NCI-H1105 (cell line): Measurements from ENCODE around the gene PACSIN3.

Source experiments
- DNase-seq: peaks from one replicate; lab custom pipeline; 2025; lab: John Stamatoyannopoulos, UW

Gene PACSIN3

DNA sequence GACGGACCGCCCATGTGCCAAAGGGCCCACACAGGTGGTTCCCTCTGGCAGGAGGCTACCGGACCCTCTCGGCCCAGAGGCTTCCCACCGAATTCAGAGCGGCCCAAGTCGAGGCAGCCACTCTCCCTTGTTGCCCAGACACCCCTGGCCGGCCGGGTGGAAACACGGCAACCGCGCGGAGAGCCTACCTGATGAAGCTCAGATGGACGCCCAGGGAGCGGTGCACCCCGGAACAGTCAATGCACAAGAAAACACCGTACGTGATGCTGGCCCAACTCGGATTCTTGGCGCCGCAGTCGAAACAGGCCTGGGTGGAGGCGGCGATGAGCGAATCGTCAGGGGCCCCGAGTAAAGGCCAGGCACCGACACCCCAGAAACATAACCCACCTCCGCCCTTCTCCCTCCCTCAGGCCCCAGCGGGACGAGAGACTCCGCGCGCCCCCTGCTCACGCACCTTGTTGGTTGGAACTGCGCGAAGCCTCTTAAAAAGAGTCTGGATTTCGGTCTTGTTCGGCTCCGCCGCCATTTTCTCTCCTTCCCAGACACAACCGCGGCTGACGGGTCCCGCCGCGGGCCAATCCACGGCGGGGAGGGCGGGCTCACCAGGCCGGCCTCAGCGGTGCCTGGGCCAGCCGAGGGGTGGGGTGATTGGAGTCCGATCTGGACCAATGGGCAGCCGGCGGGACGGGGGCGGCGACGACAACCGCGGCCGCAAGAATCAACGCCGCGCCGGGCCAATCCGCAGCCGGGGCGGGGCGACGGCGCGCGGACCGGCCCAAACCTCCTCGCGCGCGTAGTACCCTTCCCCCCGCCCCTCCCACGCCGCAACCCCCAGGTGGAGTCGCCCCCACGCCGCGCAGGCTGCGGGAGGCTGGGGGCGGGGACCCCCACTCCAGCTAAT lies 9.7 kb downstream of the PACSIN3 start, which contains the start of gene ARFGAP2:
ARFGAP2 (minus strand) TSS at position 552 of the 901 bp plus-strand sequence; CDS start at position 526, 26 bp downstream.
- peak; percentile 95 for DNase-seq

DNA sequence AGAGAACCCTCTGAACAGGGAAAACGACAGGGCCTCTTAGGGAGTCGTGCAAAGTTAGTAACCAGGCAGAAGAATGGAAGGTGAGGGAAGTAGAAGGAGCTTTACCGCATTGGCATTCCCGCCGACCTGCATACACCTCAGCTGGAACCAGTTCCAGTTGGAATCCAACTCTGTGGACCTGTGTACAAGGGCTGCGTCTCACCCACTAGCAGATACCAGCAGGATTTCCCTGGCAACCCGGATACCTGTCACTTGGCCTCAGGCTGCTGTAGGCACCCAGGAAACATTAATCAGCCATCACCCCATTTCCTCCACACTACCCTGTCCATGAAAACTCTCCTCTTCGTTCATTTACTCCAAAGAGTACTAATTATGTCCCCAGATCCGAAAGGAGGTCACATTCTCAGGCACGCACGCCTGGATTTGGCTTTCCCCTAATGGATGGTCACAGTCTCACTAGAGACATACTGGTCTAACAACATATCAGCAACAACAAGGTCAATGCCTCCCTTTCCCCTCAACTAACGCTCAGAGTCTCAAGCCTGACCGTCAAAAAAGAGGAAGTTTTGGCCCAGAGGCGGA lies 10.4 kb downstream of the PACSIN3 start:
- no peak for DNase-seq

DNA sequence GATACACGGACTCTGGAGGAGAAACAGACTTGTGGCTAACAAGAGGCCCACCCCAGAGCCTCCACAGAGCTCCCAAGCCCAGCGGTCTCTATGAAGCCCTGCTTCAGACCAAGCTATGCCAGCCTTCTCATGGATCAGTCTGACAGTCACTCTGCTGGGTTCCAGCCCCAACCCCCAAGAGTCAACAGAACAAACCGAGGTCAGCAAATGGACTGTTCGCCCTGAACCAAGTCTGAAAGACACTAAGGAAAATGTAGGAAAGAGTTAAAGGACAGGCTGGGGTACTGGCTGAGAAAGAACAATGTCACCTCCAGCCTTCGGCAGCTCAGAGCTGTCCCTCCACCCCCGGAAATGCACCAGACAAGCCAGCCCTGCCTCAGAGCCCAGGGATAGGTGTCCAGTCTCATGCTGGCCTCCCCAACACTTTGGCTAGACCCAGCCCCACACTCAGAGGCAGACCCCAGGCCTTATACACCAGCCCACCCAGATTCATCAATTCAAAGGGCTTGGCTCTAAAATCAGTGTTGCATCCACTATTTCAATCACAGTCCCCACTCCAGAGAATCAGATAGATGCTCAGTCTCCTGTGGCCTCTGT lies 13.4 kb downstream of the PACSIN3 start:
- DNase-seq: no peak

DNA sequence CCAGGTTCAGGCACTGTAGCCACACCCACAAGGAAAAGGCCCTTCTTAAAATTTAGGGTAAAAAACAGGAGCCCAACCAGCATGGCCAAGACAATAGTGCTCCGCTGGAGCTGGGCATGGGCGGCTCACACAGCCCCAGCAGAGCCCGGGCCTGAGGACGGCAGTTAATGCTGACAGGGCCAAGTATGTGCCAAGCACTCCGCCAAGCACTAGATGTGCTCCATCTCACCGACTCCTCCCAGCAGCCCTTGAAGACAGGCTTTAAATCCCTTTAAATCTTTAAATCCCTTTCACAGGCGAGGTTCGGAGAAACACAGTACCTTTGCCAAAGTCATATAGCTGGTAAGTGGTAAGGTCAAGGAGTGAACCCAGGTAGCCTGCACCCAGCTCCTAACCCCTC lies 14.4 kb downstream of the PACSIN3 start:
- DNase-seq: no peak

DNA sequence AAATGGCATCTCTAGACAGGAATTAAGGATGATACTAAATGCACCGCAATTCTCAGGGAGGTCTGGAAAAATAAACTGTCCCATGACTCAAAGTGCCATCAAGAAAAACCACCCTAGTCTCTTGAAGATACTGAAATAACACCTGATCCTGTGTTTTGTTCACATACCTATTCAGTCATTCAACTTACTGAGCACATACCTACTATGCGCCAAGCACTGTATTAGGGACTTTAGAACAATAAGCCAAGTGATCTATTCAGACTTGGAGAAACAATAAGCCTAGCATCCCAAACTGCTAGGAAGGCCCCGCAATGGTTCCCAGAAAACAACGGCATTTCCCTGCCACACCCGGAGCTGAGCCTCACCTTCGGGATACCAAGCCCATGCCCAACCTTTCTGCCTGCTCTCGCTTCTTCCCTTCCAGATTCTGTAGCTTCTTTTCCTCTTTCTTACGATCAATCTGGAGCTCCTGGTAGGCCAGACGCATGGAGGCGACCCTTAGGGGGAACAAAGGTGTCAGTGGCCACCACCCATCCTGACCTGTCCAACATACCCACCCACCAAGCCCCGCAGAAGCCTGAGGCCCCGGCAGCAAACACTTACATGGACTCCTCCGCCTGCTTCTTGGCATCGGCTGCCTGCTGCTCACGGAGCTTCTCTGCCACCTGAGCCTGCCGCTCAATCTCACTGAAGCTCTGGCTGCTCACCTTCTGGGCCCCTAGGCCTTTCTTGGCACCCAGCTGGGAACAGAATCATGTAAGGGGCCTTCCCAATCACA lies 15.0 kb downstream of the PACSIN3 start:
- no peak for DNase-seq

DNA sequence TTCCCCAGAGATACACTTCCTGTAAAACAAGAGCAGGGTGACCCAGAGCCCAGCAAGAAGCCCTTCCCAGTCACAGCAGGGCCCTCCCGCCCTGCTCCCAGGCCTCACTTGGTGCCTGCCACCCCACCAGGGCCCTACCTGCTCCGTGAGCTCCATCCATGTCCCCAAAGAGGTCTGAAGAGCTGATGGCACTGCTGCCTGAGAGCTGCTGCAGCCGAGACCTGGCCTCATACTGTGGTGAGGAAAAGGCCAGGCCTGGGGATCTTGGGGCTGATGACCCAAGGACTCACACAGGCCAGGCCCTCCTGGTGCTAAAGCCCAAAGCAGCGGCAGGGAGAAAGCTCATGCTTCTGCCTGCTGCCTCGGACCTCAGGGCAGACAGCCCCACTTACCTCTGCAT lies 19.9 kb downstream of the PACSIN3 start:
- DNase-seq: no peak

DNA sequence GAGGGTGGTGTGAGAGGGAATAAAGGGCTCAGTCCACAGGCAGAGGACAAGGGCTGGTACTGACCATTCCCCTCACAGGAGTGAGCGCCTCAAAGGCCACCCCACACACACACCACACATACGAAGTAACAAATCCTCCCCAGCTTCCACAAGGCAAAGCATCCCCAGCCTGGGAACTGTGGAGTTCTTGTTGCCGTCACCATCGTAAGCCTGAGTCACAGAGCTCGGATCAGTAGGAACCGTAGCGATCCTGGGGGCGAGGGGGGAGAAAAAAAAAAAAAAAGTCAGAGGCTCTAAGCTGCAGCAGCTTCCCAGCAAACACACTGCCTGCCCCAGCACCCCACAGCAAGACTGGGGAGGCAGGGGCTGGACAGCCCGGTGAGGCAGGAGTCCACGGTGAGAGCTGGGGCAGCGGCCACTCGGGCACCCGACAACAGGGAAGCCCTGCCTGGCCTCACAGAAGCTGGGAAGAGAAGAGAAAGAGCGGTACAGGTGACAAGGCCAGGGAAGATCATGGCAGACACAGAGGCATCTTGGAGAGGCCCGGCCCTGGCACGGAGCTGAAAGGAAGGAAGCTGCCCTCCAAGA lies 20.9 kb downstream of the PACSIN3 start:
- no peak for DNase-seq

DNA sequence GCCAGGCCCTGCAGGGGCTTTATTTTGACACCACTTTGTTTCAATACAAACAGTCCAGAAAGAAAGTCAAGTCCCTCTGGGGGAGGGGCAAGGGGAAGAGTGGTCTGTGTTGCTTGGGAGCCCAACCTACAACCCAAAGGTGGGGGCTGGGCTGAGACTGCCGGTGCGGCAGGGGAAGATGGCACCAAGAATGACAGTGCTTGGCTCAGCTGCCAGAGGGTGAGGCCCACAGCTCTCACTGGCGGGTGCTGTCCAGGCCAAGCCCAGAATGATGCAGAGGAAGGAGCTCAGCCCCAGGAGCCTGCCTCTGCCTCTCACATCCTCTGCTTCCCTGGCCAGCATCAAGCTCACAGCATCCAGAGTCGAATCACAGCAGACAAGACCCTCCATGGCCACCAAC lies 21.9 kb downstream of the PACSIN3 start:
- no peak for DNase-seq

DNA sequence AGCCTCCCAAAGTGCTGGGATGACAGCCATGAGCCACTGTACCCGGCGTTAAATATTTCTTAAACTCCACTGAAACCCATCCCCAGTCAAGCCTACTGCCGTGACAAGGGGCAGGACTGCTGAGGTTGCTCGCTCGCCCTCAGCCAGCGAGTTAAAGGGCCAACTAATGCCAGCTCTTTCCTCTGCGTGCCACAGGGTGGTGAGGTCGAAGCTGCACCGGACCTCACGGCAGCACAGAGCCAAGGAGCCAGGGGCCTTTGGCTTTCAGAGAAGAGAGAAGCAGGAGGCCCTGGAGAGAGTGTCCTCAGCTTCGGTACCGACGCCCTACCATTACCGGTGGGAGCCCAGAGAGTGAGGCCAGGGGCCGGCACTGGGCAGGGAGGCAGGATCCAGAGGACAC lies 22.3 kb downstream of the PACSIN3 start:
- DNase-seq: no peak

DNA sequence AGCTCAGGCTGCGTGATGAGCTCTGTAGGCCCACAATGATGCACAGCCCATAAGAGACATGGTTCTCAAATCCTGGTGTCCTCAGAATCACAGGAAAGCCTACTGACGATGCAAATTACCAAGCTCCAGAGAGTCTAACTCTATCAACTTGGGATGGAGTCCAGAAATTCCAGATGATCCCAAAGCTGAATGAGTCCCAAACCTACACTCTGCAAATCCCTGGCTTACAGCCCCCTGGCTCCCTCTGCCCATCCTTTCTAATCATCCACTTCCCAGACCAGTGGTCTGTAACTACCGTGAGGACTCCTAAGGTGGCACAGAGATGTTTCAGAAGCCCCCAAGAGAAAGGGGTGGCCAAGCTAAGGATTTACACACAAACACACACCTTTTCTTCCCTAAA lies 23.0 kb downstream of the PACSIN3 start:
- DNase-seq: no peak

DNA sequence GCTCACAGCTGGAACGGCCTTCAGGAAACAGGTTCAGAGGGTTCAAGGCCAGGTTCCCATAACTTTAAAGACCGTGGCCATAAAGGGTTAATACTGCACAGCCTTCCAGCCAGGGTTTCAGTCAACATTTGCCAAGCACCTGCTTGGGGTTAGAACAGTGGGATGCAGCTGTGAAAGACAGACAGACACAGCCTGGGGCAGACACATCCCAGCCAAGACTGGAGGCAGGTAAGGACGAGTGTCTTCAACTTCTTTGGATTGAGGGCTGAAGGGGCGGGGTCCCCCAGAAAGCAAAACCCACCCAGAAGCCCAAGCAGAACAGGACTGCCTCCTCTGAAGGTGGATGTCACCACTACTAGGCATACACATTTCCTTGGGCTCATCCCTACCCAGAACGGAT lies 23.8 kb downstream of the PACSIN3 start:
- DNase-seq: no peak

DNA sequence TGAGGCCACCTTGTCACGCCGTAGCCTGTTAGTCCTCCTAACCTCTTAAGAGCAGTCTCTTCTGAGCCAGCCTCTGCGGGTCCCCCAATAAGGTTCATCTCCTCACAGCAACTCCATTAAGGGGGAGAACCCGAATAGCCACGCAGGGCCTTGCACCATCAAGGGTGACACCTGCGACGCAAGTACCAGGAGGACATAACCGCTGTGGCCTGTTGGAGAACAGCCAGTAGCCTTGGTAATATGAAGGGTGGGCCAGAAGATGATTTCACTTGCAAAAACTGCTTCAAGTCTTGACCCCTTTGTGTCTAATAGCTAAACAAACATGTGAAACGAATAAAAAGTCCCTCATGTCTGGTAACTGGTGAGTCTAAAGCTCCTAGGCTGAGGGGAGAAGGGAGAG lies 24.3 kb downstream of the PACSIN3 start:
- DNase-seq: no peak

DNA sequence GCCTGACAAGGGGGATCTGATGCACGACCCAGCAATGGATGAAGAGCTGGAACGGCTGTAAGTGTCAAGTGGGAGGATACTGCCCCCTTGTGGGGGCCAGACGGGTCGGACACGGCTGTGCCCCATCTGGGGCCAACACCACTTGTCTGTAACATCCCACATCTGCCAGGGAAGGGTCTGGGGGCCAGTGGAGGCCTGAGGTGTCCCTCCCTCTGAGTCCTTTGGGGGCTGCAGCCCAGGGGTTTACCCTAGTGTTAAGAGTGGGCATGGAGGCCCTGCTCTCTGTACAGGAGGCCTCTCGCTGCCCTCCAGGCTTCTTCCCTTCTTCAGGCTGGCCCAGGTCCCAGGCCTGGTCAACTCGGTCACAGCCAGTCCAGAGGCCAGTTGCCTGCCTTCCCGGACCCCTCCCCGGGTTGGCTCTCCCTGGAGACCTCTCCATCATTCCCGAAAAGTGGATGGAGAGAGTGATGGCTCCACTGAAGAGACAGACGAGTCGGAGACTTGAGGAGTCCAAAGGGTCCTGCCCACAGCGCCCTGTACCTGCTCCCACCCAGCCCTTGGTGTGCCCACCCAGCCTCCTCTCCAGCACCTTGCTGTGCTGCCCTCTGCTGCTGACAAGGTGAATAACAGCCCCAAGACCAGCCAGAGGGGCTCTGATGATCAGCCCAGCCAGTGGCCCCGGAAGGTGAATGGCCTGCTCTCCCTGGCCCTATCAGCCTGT lies 24.9 kb downstream of the PACSIN3 start:
- peak; percentile 55 for DNase-seq

DNA sequence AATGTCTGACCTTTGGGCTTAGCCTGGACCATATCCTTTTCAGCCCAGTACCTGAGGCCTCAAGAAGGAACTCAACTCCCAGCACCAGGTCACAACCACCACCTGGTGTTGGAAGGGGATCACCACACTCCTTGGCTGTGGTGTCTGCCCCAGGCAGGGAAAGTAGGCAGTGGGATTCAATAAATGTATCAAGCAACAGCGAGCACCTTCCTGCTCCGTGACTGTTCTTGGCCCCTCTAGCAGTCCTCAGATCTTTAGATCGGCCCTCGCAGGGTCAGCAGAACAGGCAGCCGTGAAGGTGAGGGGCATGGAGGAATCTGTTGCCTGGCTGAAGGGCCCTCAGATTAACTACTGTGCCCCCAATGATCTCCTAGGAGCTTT lies 25.5 kb downstream of the PACSIN3 start:
- DNase-seq: no peak

DNA sequence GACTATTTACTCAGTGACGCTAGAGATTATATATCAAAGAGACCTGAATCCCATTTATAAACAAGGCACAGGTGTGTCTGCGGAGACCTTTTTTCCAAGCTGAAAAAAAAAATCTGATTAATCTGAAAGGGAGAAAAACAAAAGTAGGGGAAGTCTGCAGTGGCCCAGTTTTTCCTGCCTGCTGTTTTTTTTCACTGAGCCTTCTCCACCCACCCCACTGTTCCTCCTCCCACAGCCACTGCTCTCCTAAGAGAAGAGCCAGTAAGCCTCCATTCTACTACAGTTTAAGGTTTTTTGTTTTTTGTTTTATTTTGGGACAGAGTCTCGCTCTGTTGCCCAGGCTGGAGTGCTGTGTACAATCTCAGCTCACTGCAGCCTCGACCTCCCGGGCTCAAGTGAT lies 28.0 kb downstream of the PACSIN3 start:
- no peak for DNase-seq

DNA sequence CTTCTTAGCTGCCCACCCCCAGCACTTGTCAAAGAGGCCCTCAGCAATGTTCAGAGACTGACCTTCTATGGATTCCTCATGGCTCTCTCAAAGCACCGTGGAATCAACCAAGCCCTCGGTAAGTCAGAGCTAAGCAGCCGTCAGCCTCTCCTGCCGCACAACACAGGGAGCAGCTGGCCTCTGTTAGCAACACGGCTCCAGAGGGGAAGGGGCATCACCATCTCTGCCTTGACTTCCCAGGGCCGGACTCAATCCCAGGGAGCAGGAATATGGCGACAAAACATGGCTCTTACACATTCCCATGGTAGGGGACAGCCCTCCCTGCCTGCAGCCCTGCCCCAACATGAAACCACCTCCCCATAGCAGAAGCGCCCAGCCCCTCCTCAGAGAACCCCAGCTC lies 28.4 kb downstream of the PACSIN3 start:
- no peak for DNase-seq

DNA sequence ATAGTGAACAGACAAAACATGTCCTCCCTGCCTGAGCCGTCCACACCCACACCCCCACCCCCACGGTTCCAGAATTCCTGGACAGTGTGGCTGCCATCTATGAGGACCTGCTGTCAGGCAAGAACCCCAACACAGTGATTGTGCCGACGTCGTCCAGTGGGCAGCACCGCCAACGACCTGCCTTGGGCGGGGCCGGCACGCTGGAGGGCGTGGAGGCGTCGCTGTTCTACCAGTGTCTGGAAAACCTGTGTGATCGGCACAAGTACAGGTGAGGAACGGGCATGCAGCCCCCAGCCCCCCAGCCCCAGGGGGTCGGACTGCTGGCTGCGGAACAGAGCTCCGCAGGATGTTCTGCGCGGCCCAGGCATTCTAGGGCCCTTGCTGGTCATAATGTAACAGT lies 29.3 kb downstream of the PACSIN3 start:
- no peak for DNase-seq

DNA sequence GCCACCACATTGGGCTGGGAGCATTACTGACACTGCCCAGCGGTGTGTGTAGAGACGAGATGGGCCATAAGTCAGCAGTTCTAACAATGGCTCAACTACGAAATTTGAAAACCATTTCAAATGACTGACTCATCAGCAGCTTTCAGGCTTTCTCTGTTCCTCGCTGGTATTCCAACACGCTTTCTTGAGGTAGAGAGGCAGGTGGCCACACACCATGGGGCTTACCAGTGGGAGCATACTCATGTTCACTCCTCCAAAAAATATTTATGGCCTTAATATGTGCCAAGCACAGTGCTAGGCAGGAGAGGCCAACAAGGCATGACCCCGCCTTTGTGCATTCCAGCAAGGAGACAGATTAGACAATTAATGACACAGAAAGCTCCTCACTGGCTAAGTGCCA lies 29.9 kb downstream of the PACSIN3 start:
- DNase-seq: no peak

DNA sequence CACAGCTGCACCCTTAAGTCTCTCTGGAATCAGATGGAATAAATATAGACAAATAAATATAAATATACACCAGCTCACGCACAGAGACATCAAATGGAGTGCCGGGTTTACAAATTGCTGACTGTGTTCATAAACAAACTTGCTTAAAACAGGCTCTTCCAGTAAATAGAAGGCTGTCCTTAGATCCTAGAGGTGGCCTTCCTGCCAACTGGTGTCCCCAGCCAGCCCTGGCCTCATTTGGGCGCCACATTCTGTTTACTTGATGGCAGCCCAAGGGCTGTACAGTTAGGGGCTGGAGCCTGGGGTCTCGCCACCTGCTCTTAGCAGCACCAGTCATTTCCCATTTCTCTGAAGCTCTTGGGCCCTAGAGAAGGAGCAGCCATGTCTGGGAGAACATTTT lies 30.4 kb downstream of the PACSIN3 start:
- DNase-seq: no peak

DNA sequence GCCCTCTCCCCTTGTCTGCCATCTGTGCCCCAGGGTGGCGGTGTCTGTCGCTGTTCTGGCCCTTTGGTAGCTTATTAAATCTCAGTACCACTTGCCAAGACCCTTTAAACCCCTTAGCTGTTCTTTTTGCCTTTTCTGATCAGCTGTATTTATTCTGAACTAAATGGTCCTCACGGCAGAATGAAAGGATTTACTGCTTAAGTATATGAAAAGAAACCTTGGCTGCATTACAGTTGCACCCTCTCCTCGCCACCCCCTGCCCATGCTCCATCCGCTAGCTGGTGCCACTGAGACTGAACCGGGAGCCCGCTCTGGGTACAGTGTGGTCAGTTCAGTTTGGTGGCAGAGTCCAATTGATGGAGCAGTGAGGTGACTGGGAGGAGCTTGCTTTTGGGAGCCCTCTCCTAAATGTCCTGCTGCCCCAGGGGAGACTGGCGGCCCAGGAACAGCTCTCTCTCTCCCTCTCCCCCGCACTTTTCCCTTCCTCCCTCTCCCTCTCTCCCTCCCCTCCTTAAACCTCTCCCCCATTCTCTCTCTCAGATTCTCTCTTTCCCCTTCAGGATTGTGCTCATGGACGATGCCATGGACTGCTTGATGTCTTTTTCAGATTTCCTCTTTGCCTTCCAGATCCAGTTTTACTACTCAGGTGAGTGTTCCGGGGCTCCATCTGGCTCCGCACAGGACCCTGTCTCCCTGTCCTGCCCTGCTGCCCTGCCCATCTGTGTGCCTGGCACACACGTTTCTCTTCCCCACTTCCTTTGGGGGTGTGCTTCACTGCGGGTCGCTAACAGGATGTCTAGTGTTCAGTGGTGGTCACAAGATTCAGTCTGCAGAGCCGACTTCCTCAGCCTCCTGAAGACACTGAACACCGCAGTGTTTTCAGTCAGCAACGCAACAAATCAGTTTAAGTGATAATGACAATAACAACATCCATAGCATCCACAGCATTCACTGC lies 31.3 kb downstream of the PACSIN3 start:
- no peak for DNase-seq
